H9 (cell line): Measurements from ENCODE around the gene THBS3. TPM values are rescaled to one million over a fixed set of nuclear protein-coding genes. Genes with fewer than 3 reads are reported as not detected.

Experiments used
- DNase-seq: peaks from one replicate; pipeline ENCODE4 v3.0.0-alpha.2; 2017
- H2AFZ ChIP-seq: one replicate; pipeline ENCODE4 v1.6.1; 2013; ENCODE audit warnings: mild to moderate bottlenecking, low read length, control low read depth, moderate library complexity
- H2AK5ac ChIP-seq: 2 replicates; pipeline ENCODE4 v1.6.1; 2013; ENCODE audit warnings: low read length, control low read depth, mixed read lengths; ENCODE audit not compliant: insufficient read length
- H2BK120ac ChIP-seq: one replicate; pipeline ENCODE4 v1.6.1; 2013; ENCODE audit warnings: low read depth, mild to moderate bottlenecking, low read length, control low read depth, inconsistent platforms; ENCODE audit not compliant: poor library complexity, severe bottlenecking
- H2BK12ac ChIP-seq: 2 replicates; pipeline ENCODE4 v1.6.1; 2013; ENCODE audit warnings: low read length, control low read depth, mixed read lengths, low read depth; ENCODE audit not compliant: insufficient read length
- H2BK15ac ChIP-seq: 2 replicates; pipeline ENCODE4 v1.6.1; 2013; ENCODE audit warnings: low read depth, low read length, control low read depth
- H2BK20ac ChIP-seq: one replicate; pipeline ENCODE4 v1.6.1; 2013; ENCODE audit warnings: low read depth, mild to moderate bottlenecking, low read length, control low read depth, inconsistent platforms; ENCODE audit not compliant: poor library complexity, severe bottlenecking
- H2BK5ac ChIP-seq: 2 replicates; pipeline ENCODE4 v1.6.1; 2013; ENCODE audit warnings: low read length, control low read depth, mixed read lengths; ENCODE audit not compliant: insufficient read length
- H3K14ac ChIP-seq: 2 replicates; pipeline ENCODE4 v1.6.1; 2013; ENCODE audit warnings: low read length, control low read depth; ENCODE audit not compliant: insufficient read depth
- H3K18ac ChIP-seq: 2 replicates; pipeline ENCODE4 v1.6.1; 2013; ENCODE audit warnings: low read depth, mild to moderate bottlenecking, mixed read lengths, low read length, control low read depth; ENCODE audit not compliant: insufficient read length
- H3K23ac ChIP-seq: 2 replicates; pipeline ENCODE4 v1.6.1; 2013; ENCODE audit warnings: low read length, control low read depth, mixed read lengths, low read depth; ENCODE audit not compliant: insufficient read length
- H3K23me2 ChIP-seq: 2 replicates; pipeline ENCODE4 v1.6.1; 2013; ENCODE audit warnings: low read depth, mild to moderate bottlenecking, mixed read lengths, low read length, control low read depth; ENCODE audit not compliant: insufficient read length, poor library complexity, severe bottlenecking
- H3K27ac ChIP-seq: 2 replicates; pipeline ENCODE4 v1.5.1; 2013; ENCODE audit warnings: low read length, control low read depth, mixed read lengths, low read depth; ENCODE audit not compliant: insufficient read length
- H3K27me3 ChIP-seq: 2 replicates; pipeline ENCODE4 v1.6.1; 2013; ENCODE audit warnings: low read length, control low read depth, inconsistent platforms; ENCODE audit not compliant: insufficient read depth
- H3K4ac ChIP-seq: 2 replicates; pipeline ENCODE4 v1.6.1; 2013; ENCODE audit warnings: low read depth, mild to moderate bottlenecking, control low read depth, inconsistent platforms, low read length, moderate library complexity
- H3K4me1 ChIP-seq: 2 replicates; pipeline ENCODE4 v1.6.1; 2013; ENCODE audit warnings: low read length, control low read depth, inconsistent platforms; ENCODE audit not compliant: insufficient read depth
- H3K4me2 ChIP-seq: 2 replicates; pipeline ENCODE4 v1.6.1; 2013; ENCODE audit warnings: low read length, control low read depth, mixed read lengths; ENCODE audit not compliant: insufficient read length, insufficient read depth
- H3K56ac ChIP-seq: 2 replicates; pipeline ENCODE4 v1.6.1; 2013; ENCODE audit warnings: low read depth, mild to moderate bottlenecking, mixed read lengths, low read length, control low read depth; ENCODE audit not compliant: insufficient read length
- H3K79me1 ChIP-seq: 2 replicates; pipeline ENCODE4 v1.6.1; 2013; ENCODE audit warnings: low read depth, mild to moderate bottlenecking, moderate library complexity, low read length, control low read depth, inconsistent platforms; ENCODE audit not compliant: insufficient read depth, poor library complexity, severe bottlenecking
- H3K79me2 ChIP-seq: 2 replicates; pipeline ENCODE4 v1.6.1; 2013; ENCODE audit warnings: low read length, control low read depth, inconsistent platforms; ENCODE audit not compliant: insufficient read depth
- H3K9ac ChIP-seq: 2 replicates; pipeline ENCODE4 v1.6.1; 2013; ENCODE audit warnings: low read length, control low read depth, mixed read lengths; ENCODE audit not compliant: insufficient read length; ENCODE audit errors: extremely low read depth
- H3K9me3 ChIP-seq: one replicate; pipeline ENCODE4 v1.6.1; 2013; ENCODE audit warnings: low read depth, low read length, inconsistent platforms; ENCODE audit not compliant: control insufficient read depth
- H3T11ph ChIP-seq: one replicate; pipeline ENCODE4 v1.6.1; 2013; ENCODE audit warnings: mild to moderate bottlenecking, low read length, control low read depth, inconsistent platforms
- H4K20me1 ChIP-seq: one replicate; pipeline ENCODE4 v1.6.1; 2013; ENCODE audit not compliant: control insufficient read depth, insufficient read length, insufficient read depth
- H4K5ac ChIP-seq: 2 replicates; pipeline ENCODE4 v1.6.1; 2013; ENCODE audit warnings: low read depth, mild to moderate bottlenecking, mixed read lengths, low read length, control low read depth; ENCODE audit not compliant: insufficient read length
- H4K8ac ChIP-seq: replicated peaks from 2 replicates; pipeline ENCODE4 v1.6.1; 2013; ENCODE audit warnings: low read length, control low read depth, mixed read lengths, low read depth; ENCODE audit not compliant: insufficient read length
- H4K91ac ChIP-seq: 2 replicates; pipeline ENCODE4 v1.6.1; 2013; ENCODE audit warnings: low read depth, mild to moderate bottlenecking, moderate library complexity, mixed read lengths, low read length, control low read depth; ENCODE audit not compliant: insufficient read length
- H3K27ac Mint-ChIP-seq, 3 experiments: 2 replicates in 2 of 3; 3 replicates in 1 of 3; pipeline ENCODE4 v1.8.0; 2020 to 2021; ENCODE audit warnings: mixed read lengths in 3 of 3, mild to moderate bottlenecking in 1 of 3, moderate library complexity in 1 of 3
- H3K27me3 Mint-ChIP-seq: 2 replicates; pipeline ENCODE4 v1.8.0; 2021; ENCODE audit warnings: low read depth, mild to moderate bottlenecking, moderate library complexity, mixed read lengths
- H3K36me3 Mint-ChIP-seq, 3 experiments: 2 replicates in 2 of 3; 3 replicates in 1 of 3; pipeline ENCODE4 v1.8.0; 2020 to 2021; ENCODE audit warnings: low read depth in 3 of 3, mixed read lengths in 3 of 3; ENCODE audit not compliant: insufficient read depth in 1 of 3
- H3K4me1 Mint-ChIP-seq, 2 experiments: 2 replicates each; pipeline ENCODE4 v1.8.0; 2020; ENCODE audit warnings: mixed read lengths in 2 of 2
- H3K4me3 Mint-ChIP-seq, 2 experiments: 2 replicates in 1 of 2; 3 replicates in 1 of 2; pipeline ENCODE4 v1.8.0; 2020 to 2021; ENCODE audit warnings: mild to moderate bottlenecking in 2 of 2, mixed read lengths in 2 of 2, moderate library complexity in 1 of 2
- H3K9me3 Mint-ChIP-seq, 2 experiments: 2 replicates in 1 of 2; 3 replicates in 1 of 2; pipeline ENCODE4 v1.8.0; 2020; ENCODE audit warnings: mild to moderate bottlenecking in 2 of 2, mixed read lengths in 2 of 2, moderate library complexity in 1 of 2
- CTCF ChIP-seq: fragments of 200-600 bp; sonication (generic); conservative IDR thresholded peaks from 3 replicates; pipeline ENCODE4 v1.8.0; 2021; ENCODE audit warnings: antibody characterized with exemption, mild to moderate bottlenecking
- WGBS: extraction: QIAGEN DNeasy Blood & Tissue Kit; methylation state at CpG from one replicate; pipeline ENCODE4 v1.1.7; 2013; ENCODE audit warnings: missing lambda C conversion rate, low lambda C conversion rate, mixed read lengths; ENCODE audit not compliant: insufficient read length; ENCODE audit errors: extremely low coverage; 5-methylcytosine and 5-hydroxymethylcytosine counted together
- total RNA-seq: library from RNA; stranded (reverse); gene quantifications from 2 replicates; pipeline ENCODE4 v1.2.1, GENCODE V29; 2021

THBS3 gene
- total RNA-seq, 1 experiment from 2014 or later, result 5.9 TPM

- no peak overlapping the region for H2BK15ac ChIP-seq
- H2BK5ac ChIP-seq, result no peak overlapping the region
- no peak overlapping the region for H3K9ac ChIP-seq
- H3K79me2 ChIP-seq, result no peaks in the 10 kb centered on the region
- Mint-ChIP-seq H3K9me3 (no peaks in the 10 kb centered on the region), H3K27ac (peak overlapping the region in 1 of 3 experiments; percentile 61; a peak in 1 of 7 replicates), H3K4me3 (no peak overlapping the region), H3K4me1 (peaks cover 19 to 31% of the 10 kb centered on the region in 2 experiments), H3K27me3 (peaks cover 12% of the 10 kb centered on the region), H3K36me3 (peaks cover 43 to 72% (median 64%) of the 10 kb centered on the region in 3 experiments)
- no peak overlapping the region for H3T11ph ChIP-seq
- H3K18ac ChIP-seq, result no peak overlapping the region
- no peaks in the 10 kb centered on the region for H3K9me3 ChIP-seq
- no peak overlapping the region for H3K14ac ChIP-seq
- H3K27ac ChIP-seq, result no peak overlapping the region
- H4K91ac ChIP-seq, result no peak overlapping the region
- H2BK12ac ChIP-seq, result no peak overlapping the region
- no peaks in the 10 kb centered on the region for H3K27me3 ChIP-seq
- H3K56ac ChIP-seq, result no peak overlapping the region
- no peaks in the 10 kb centered on the region for H3K79me1 ChIP-seq
- H2AK5ac ChIP-seq, result no peak overlapping the region
- no peak overlapping the region for H3K23ac ChIP-seq
- no peak overlapping the region for H2AFZ ChIP-seq
- H4K20me1 ChIP-seq, result peaks cover 5% of the 10 kb centered on the region
- TF ChIP-seq CTCF, result no peak
- no peak overlapping the region for H2BK120ac ChIP-seq
- peaks cover under 1% of the 10 kb centered on the region; the same call in 1 of the 2 replicates for H3K4me1 ChIP-seq
- no peak overlapping the region for H2BK20ac ChIP-seq
- no peak overlapping the region for H4K5ac ChIP-seq
- H3K23me2 ChIP-seq, result peaks cover under 1% of the 10 kb centered on the region
- H3K4ac ChIP-seq, result no peak overlapping the region
- no CpG with 5 or more reads among the region's 19 CpGs for WGBS
- no peak overlapping the region for H3K4me2 ChIP-seq
- no peak overlapping the region for H4K8ac ChIP-seq
- no peak for DNase-seq
Observed at GRCh38 chr1:155202731-155203515, 4.8 kb downstream of the THBS3 start.
